Activated naive CD4-positive, alpha-beta T cell (primary cell): ENCODE results near the gene RERE.
"Not testable (repeated sequence)": the region's sequence is repeated elsewhere in the genome, so short reads cannot be mapped to it uniquely, and the experiment has no call there.

ENCODE experiments used
- DNase-seq, 4 experiments: peaks; one replicate each; lab custom pipeline; 2025; lab: John Stamatoyannopoulos, UW

RERE gene

GRCh38 chr1:8716238-8716637 lies 101.2 kb downstream of the RERE start:
- no peak for DNase-seq

DNA sequence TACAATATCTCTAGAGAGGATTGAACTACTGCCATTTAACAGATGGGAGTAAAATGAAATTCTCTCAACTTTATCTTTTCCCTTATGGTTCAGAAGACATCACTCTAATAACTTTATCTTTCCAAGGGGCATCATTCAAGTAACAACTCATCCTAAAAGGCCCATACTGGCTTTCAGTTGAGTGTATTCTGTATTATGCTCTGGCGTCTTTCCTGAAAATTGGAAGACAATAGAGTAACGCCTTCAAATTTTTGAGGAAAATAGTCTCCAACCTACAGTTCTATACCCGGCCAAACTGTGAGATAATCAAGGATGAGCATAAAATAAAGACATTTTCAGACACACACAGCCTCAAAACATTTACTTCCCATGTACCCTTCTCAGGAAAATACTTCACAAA lies 103.3 kb downstream of the RERE start:
- no peak for DNase-seq

DNA sequence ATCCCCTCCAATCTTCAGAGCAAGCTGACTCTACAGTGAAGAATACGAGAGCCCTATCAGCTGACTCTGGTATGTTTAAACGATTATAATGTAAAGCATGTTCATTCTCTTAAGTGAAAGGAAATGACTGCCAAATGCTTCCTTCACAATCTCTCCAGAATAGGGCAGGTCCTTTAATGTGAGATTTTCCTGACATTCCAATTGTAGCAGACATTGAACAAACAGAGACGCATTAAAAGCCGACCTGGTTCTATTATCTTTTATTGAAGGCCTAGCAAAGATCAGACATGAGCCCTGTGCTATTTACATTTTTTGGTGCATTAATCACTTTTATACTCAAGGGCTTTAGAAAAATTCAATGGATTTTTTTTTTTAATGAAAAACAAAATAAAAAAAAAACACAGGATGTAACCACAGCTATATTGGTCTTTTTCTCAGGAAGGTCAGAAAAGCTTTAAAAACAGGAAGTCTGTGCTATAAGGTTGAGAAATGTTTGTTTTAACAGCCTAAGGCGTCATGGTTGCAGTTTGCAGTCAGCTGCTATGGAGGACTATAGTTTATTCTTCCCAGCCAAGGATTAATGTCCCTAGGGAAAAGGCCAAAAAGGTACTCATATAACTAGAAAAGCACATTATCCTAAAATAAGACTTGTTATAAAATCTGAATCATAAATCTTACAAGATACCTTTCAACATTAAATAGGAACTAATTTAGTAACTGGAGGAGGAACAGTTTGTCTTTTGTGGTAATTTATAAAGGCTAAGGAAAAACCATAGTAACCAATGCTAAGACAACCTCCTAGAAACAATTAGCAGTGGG lies 104.8 kb downstream of the RERE start:
- no peak for DNase-seq

GRCh38 chr1:8711873-8712412 lies 105.5 kb downstream of the RERE start:
- DNase-seq, result no peak

- no peak for DNase-seq
These were observed 106.3 kb downstream of the RERE start for GRCh38 chr1:8711151-8711550.

DNA sequence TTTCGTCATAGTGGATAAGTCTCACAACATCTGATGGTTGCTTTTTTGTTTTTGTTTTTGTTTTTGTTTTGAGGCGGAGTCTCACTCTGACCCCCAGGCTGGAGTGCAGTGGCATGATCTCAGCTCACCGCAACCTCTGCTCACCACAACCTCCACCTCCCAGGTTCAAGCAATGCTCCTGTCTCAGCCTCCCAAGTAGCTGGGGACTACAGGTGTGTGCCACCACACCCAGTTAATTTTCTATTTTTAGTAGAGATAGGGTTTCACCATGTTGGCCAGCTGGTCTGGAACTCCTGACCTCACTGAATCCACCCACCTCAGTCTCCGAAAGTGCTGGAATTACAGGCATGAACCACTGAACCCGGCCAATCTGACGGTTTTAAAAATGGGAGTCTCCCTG lies 109.2 kb downstream of the RERE start:
- no peak for DNase-seq

GRCh38 chr1:8706995-8707396 lies 110.4 kb downstream of the RERE start:
- DNase-seq, result no peak

GRCh38 chr1:8706291-8706690 lies 111.1 kb downstream of the RERE start:
- no peak for DNase-seq

DNA sequence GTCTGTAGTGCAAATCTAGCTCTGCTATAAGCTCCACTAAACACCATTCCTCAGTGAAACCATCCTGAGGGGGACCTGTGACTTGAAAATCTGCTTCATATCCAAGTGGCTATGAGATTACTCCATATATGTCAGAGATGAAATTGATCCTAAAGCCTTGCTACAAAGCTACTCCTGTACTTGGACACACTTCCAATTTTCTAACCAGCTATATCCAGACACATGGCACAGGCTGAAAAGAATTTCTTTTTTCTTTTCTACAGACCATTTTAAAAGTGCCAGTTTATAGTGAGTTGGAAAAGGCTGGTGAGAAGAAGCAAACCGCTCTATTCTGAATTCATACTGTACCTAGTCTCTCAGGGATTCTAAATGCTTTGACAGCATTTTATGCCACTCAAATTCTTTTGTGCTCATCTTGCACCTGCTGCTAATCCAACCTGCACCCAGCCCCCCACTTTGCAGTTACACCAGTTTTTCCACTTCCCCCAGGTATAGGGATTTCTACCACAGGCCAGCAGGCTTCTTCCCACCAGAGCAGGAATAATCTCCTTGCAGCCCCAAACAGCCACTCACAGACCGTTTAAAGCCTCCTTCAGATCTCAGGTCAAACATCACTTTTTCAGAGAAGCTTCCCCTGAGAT lies 112.5 kb downstream of the RERE start:
- DNase-seq, result no peak

GRCh38 chr1:8702850-8703810 lies 114.3 kb downstream of the RERE start:
- peak in 1 of 4 experiments; percentile 7 for DNase-seq

GRCh38 chr1:8702472-8702849 lies 115.0 kb downstream of the RERE start:
- no peak for DNase-seq

GRCh38 chr1:8701794-8702471 lies 115.5 kb downstream of the RERE start:
- no peak for DNase-seq

DNA sequence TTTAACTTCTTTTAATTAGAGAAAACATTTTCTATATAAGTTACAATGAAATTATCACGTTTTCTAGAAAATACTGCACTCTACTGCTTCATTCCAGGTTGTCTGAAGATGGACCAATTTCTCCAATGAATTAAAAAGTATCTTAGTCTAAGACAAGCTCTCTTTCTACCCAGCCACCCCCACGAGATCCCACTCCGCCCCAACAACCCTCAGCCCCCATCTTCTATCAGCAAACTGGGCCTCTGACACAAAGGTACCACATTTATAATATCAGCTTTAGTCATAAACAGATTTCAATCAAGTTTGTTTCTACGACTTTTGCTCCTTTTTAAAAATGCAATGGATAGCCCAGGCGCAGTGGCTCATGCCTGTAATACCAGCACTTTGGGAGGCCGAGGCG lies 117.8 kb downstream of the RERE start:
- DNase-seq, result no peak

DNA sequence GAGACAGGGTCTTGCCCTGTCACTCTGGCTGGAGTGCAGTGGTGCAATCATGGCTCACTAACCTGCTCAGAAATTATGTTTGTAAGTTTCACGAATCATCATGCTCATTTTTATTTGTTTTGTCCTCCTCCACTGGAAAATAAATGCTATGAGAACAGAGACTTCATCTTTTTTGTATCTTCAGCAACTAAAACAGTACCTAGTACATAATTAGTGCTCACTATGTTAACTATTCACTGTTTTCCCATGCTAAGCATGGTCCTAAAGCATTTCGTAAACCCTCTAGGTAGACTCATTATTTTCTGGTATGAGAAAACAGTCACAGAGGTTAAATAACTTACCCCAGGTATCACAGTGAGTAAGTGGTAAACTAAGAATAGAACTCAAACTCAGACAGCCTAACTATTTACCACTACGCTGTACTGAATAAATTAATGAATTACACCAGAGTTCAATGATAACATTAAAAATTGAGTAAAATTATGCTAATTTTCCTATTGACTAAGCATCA lies 118.4 kb downstream of the RERE start:
- DNase-seq, result no peak

DNA sequence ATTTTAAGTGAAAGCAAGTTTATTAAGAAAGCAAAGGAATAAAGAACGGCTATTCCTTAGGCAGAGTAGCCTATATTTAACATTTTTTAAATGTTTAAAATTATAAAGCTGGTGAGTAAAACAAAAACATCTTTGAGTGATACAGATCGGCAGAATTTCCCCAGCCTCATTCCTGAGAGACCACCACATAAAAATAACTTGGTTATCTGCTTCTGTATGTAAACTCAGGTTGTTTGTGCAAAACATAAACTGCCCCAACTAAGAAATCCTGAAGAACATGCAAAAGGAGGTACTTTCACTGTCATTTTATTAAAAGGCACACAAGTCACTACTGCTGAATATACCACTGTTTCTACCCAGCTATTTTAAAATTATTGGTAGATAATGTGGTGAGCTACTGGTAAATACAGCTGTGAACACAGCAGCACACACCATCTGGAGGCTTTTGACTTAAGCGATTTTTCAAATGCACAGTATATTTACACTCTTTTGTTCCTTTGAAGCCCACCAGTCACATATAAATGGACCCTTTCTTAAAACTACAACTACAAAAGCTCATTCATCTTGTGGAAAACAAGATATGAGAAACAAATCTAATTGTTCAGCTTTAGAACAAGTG lies 119.3 kb downstream of the RERE start:
- no peak for DNase-seq

DNA sequence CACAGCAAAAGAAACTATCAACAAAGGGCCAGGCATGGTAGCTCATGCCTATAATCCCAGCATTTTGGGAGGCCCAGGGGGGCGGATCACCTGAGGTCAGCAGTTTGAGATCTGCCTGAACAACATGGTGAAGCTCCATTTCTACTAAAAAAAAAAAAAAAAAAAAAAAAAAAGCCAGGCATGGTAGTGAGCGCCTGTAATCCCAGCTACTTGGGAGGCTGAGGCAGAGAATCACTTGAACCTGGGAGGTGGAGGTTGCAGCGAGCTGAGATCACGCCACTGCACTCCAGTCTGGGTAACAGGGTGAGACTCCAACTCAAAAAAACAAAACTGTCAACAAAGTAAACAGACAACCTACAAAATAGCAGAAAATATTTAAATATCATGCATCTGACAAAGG lies 122.0 kb downstream of the RERE start:
- DNase-seq, result not testable (repeated sequence)

GRCh38 chr1:8693107-8693506 lies 124.3 kb downstream of the RERE start:
- no peak for DNase-seq

DNA sequence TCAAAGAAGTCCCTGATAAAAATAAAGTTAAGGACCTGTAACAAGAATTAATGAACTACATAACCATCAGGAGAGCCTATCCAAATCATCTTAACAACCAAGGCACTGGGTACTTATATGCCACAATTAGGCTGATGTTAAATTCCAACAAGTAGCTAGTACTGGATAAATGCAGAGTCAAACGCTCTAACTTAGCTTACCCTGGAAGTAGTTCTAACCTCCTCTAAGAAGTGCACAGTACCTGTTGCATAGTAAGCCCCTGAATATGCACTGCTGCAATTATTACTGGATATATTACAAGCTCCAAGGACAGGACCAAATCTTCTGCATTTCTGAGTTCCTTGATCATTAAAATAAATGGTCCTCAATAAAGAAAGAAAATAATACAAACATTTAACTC lies 125.8 kb downstream of the RERE start:
- no peak for DNase-seq

DNA sequence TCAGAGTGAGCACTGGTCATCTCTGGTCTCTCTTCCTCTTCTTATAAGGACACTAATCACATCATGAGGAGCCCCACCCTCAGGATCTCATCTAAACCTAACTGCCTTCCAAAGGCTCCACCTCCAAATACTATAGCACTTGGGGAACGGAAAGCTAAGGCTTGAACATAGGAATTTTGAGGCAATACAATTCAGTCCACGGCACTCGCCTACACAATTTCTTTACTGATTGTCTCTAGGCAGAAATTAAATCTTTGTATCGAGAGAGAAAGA lies 127.3 kb downstream of the RERE start:
- no peak for DNase-seq

GRCh38 chr1:8689431-8690252 lies 127.8 kb downstream of the RERE start:
- no peak for DNase-seq
